ENCODE data around the gene KRTAP2-1. TPM values are rescaled to one million over a fixed set of nuclear protein-coding genes. Genes with fewer than 3 reads are reported as not detected.
A peak's percentile ranks its signal among the peaks of the same experiment; 100 is the strongest.
"Not testable (repeated sequence)": the region's sequence is repeated elsewhere in the genome, so short reads cannot be mapped to it uniquely, and the experiment has no call there.

Gene KRTAP2-1
- total RNA-seq, 6 donors from 2014 or later = not detected

- H3K27ac ChIP-seq = no peak overlapping the region
- H3K27me3 ChIP-seq = no peaks in the 10 kb centered on the region
- WGBS, 2 donors = 75 to 82% methylated on average over 2 of the region's 2 CpGs
- no peaks in the 10 kb centered on the region for H3K36me3 ChIP-seq
- no peak overlapping the region for H3K4me3 ChIP-seq
- H3K4me1 ChIP-seq = no peaks in the 10 kb centered on the region
- H3K9me3 ChIP-seq = no peaks in the 10 kb centered on the region
- no peak for ATAC-seq (ENCODE audit: low FRiP score in 2 of 2)
- TF ChIP-seq POLR2A (IDR thresholded peaks at IDR 0.05) (no peak), CTCF (IDR thresholded peaks at IDR 0.05) (no peak), EP300 (IDR thresholded peaks at IDR 0.05) (no peak), POLR2AphosphoS5 (IDR thresholded peaks at IDR 0.05) (no peak)
- DNase-seq = no peak
Measured at GRCh38 chr17:41037853-41038350, 9.2 kb downstream of the KRTAP2-1 start.

GRCh38 chr17:41034346-41034935 is 12.7 kb downstream of the KRTAP2-1 start, which contains the start of gene KRTAP1-3:
KRTAP1-3 (minus strand) TSS chr17:41034874; CDS start chr17:41034821, 53 bp downstream.
- not testable (repeated sequence) for H3K9me3 ChIP-seq; H3K4me3 ChIP-seq; H3K4me1 ChIP-seq; ATAC-seq (ENCODE audit: low FRiP score in 2 of 2); H3K27me3 ChIP-seq; H3K36me3 ChIP-seq; H3K27ac ChIP-seq
- WGBS, 2 donors = 88 to 89% methylated on average over 7 to 9 of the region's 10 CpGs
- DNase-seq = peak in 1 of 2 donors; percentile 61

GRCh38 chr17:41029633-41030245 is 17.4 kb downstream of the KRTAP2-1 start, which contains the start of gene KRTAP1-4:
KRTAP1-4 (minus strand) TSS chr17:41030195; CDS start chr17:41030078, 117 bp downstream.
- TF ChIP-seq CTCF (IDR thresholded peaks at IDR 0.05) (no peak), EP300 (IDR thresholded peaks at IDR 0.05) (no peak), POLR2A (IDR thresholded peaks at IDR 0.05) (no peak), POLR2AphosphoS5 (IDR thresholded peaks at IDR 0.05) (no peak)
- 74 to 82% methylated on average over 2 to 12 of the region's 12 CpGs for WGBS, 2 donors

GRCh38 chr17:41026715-41027471 is 20.2 kb downstream of the KRTAP2-1 start, which contains the start of gene KRTAP1-5:
KRTAP1-5 (minus strand) TSS chr17:41027208; CDS start chr17:41027155, 53 bp downstream.
- DNase-seq = peak in 1 of 2 donors; percentile 36
- Histone ChIP-seq H3K4me1 (no peaks in the 10 kb centered on the region), H3K4me3 (no peak within 1 kb of the TSS), H3K27ac (no peak within 1 kb of the TSS), H3K9me3 (no peaks in the 10 kb centered on the region), H3K36me3 (no peaks in the 10 kb centered on the region), H3K27me3 (no peaks in the 10 kb centered on the region)
- ATAC-seq (ENCODE audit: low FRiP score in 2 of 2) = no peak
- 74 to 78% methylated on average over 5 to 8 of the region's 9 CpGs for WGBS, 2 donors
- no peak for TF ChIP-seq EP300 (IDR thresholded peaks at IDR 0.05)
- TF ChIP-seq POLR2A (IDR thresholded peaks at IDR 0.05) = no peak
- TF ChIP-seq POLR2AphosphoS5 (IDR thresholded peaks at IDR 0.05) = no peak

More at GRCh38 chr17:41029633-41030245, 17.4 kb downstream of the KRTAP2-1 start, which contains the start of gene KRTAP1-4:
- Histone ChIP-seq H3K4me1 (no peaks in the 10 kb centered on the region), H3K4me3 (no peak within 1 kb of the TSS), H3K27ac (no peak within 1 kb of the TSS), H3K27me3 (no peaks in the 10 kb centered on the region), H3K36me3 (no peaks in the 10 kb centered on the region), H3K9me3 (no peaks in the 10 kb centered on the region)
- ATAC-seq (ENCODE audit: low FRiP score in 2 of 2) (no peak), DNase-seq (peak in 1 of 2 donors; percentile 59)

GRCh38 chr17:41024697-41025096 is 22.4 kb downstream of the KRTAP2-1 start:
- H3K27me3 ChIP-seq = no peaks in the 10 kb centered on the region
- TF ChIP-seq POLR2A (IDR thresholded peaks at IDR 0.05) (no peak), CTCF (IDR thresholded peaks at IDR 0.05) (no peak), POLR2AphosphoS5 (IDR thresholded peaks at IDR 0.05) (no peak), EP300 (IDR thresholded peaks at IDR 0.05) (no peak)
- H3K4me1 ChIP-seq = no peaks in the 10 kb centered on the region
- H3K36me3 ChIP-seq = no peaks in the 10 kb centered on the region
- no peaks in the 10 kb centered on the region for H3K9me3 ChIP-seq
- H3K4me3 ChIP-seq = no peak overlapping the region
- no peak for ATAC-seq (ENCODE audit: low FRiP score in 2 of 2)
- H3K27ac ChIP-seq = no peak overlapping the region
- no peak for DNase-seq
- WGBS, 2 donors = 69 to 81% methylated on average over 3 of the region's 3 CpGs
